Measurements from ENCODE around the gene ZNF324. TPM values are rescaled to one million over a fixed set of nuclear protein-coding genes. Genes with fewer than 3 reads are reported as not detected.

ZNF324 gene
- total and polyA plus RNA-seq, 9 of the 15 experiments (the other 6 are each of a cell fraction or from before 2014, with no cell fraction given) = 0.92 to 16.4 (median 5.3) TPM

GRCh38 chr19:58483776-58484175 lies 16.9 kb downstream of the ZNF324 start:
- Histone ChIP-seq H2AFZ (ENCODE audit: low read depth, low read length) (no peak overlapping the region), H3K36me3 (ENCODE audit: control insufficient read depth, insufficient read depth, low read length) (peaks cover 48% of the 10 kb centered on the region; the same call in 2 of the 3 replicates), H3K27me3 (ENCODE audit: control insufficient read depth in 2 of 2, insufficient read depth in 2 of 2, low read length in 2 of 2) (no peaks in the 10 kb centered on the region), H3K27ac (ENCODE audit: extremely low read depth, low read depth, low read length) (no peak overlapping the region), H3K4me3 (no peak overlapping the region), H3K4me2 (ENCODE audit: insufficient read depth, low read length) (no peak overlapping the region), H3K9me1 (ENCODE audit: control insufficient read depth, insufficient read depth, low read length) (no peaks in the 10 kb centered on the region), H4K20me1 (replicated peaks; ENCODE audit: control insufficient read depth, insufficient read depth, low read length) (no peaks in the 10 kb centered on the region), H3K79me2 (ENCODE audit: control insufficient read depth, insufficient read depth, low read length) (peaks cover 8% of the 10 kb centered on the region), H3K9me3 (replicated peaks; ENCODE audit: control insufficient read depth, insufficient read depth, low read depth, low read length) (no peaks in the 10 kb centered on the region), H3K4me1 (replicated peaks in 1 of 2; ENCODE audit: control insufficient read depth in 2 of 2, insufficient read depth in 2 of 2, low read length in 2 of 2) (peaks cover 1 to 22% of the 10 kb centered on the region in 2 experiments; a peak in 4 of 5 replicates), H3K9ac (ENCODE audit: insufficient read depth in 1 of 2, low read depth in 2 of 2, low read length in 2 of 2) (no peak overlapping the region)
- BruUV-seq (replicated peaks) = no TSS peak
- FAIRE-seq = no peak
- TF ChIP-seq SIRT6 (IDR thresholded peaks at IDR 0.05; ENCODE audit: low read depth, low read length) (no peak), PHTF2 (CRISPR knock-in tag; IDR thresholded peaks at IDR 0.05) (no peak), CBFA2T2 (conservative IDR thresholded peaks at IDR 0.05) (no peak), SMAD2 (IDR thresholded peaks at IDR 0.05; ENCODE audit: low read depth, low read length) (no peak), ZNF121 (CRISPR knock-in tag; conservative IDR thresholded peaks at IDR 0.05) (no peak), GABPB2 (CRISPR knock-in tag; conservative IDR thresholded peaks at IDR 0.05) (no peak), USF2 (CRISPR knock-in tag; IDR thresholded peaks at IDR 0.05) (no peak), ETV6 (IDR thresholded peaks at IDR 0.05; ENCODE audit: borderline replicate concordance in 1 of 2, low read depth in 2 of 2, low read length in 1 of 2) (no peak), ETV6 (CRISPR knock-in tag; IDR thresholded peaks at IDR 0.05; ENCODE audit: borderline replicate concordance) (no peak), ZFPM2 (CRISPR knock-in tag; IDR thresholded peaks at IDR 0.05) (no peak), ZNF384 (IDR thresholded peaks at IDR 0.05; ENCODE audit: low read depth, low read length) (no peak), IRF9 (tag; IDR thresholded peaks at IDR 0.05) (no peak), ARHGAP35 (IDR thresholded peaks at IDR 0.05; ENCODE audit: partially characterized antibody) (no peak), SAFB2 (IDR thresholded peaks at IDR 0.05; ENCODE audit: borderline replicate concordance, low read depth, low read length, severe bottlenecking) (no peak)
- TF ChIP-seq, protein P1, sequence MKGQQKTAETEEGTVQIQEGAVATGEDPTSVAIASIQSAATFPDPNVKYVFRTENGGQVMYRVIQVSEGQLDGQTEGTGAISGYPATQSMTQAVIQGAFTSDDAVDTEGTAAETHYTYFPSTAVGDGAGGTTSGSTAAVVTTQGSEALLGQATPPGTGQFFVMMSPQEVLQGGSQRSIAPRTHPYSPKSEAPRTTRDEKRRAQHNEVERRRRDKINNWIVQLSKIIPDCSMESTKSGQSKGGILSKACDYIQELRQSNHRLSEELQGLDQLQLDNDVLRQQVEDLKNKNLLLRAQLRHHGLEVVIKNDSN (CRISPR knock-in tag; IDR thresholded peaks at IDR 0.05) = no peak
- TF ChIP-seq, protein P2, sequence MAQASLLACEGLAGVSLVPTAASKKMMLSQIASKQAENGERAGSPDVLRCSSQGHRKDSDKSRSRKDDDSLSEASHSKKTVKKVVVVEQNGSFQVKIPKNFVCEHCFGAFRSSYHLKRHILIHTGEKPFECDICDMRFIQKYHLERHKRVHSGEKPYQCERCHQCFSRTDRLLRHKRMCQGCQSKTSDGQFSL (CRISPR knock-in tag; IDR thresholded peaks at IDR 0.05) = no peak
- TF ChIP-seq, protein P2 (tag; IDR thresholded peaks at IDR 0.05) = no peak
- in situ Hi-C loops (cut with MboI) = no loop called here
- WGBS (ENCODE audit: insufficient coverage, low coverage, missing lambda C conversion rate) = 96% methylated on average over 2 of the region's 2 CpGs
- ChIA-PET POLR2A (no interaction called here), CTCF (ENCODE audit: low intra/inter-chr PET ratio) (no interaction called here)
- DNase-seq (ENCODE audit: extremely low read depth in 1 of 4, low spot score in 3 of 4) = no peak
- intact Hi-C loops (cut with micrococcal nuclease) = no loop called here
- ATAC-seq = no peak

Measured in K562 (cell line).